GM12801 (cell line): ENCODE measurements around the gene GRB2.

ENCODE experiments used
- CTCF ChIP-seq: IDR thresholded peaks from one replicate; pipeline ENCODE4 v1.5.1; 2011; ENCODE audit warnings: control low read depth; ENCODE audit not compliant: insufficient read length; ENCODE audit errors: extremely low read depth

The GRB2 gene

DNA sequence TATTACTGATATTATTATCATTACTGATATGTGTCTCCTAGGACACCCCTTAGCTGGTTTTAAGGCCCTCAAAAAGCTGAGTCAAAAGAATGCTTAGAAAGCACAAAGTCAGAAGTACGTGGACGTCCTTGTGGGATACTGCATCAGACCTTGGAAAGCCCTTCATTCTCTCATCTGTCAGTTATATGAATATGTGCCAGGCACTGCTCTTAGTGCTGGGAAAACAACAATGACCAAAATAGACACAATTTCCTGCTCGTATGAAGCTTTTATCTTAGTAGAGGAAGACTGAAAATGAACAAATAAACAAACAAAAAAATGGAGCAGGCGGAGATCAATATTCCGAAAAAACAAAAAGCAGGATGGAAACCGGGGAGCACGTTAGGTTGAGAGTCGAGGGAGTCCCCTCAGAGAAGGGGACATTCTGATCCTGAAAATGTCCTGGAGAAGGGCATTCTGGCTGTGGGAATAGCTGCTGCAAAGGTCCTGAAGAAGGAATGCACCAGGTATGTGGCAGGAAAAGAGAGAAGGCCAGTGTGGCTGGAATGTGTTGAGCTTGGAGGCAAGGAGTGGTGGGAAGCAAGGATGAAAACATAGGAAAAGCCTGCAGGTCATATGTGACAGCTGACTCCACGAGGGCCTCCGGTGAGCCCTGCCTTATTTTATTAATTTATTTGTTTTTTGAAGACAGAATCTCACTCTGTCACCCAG lies 35.4 kb upstream of the GRB2 start:
- no peak for TF ChIP-seq CTCF

GRCh38 chr17:75439287-75439686 lies 33.8 kb upstream of the GRB2 start:
- no peak for TF ChIP-seq CTCF

GRCh38 chr17:75433218-75433783 lies 27.8 kb upstream of the GRB2 start:
- TF ChIP-seq CTCF, result no peak

- no peak for TF ChIP-seq CTCF
Observed at GRCh38 chr17:75430159-75430974, 24.9 kb upstream of the GRB2 start.

DNA sequence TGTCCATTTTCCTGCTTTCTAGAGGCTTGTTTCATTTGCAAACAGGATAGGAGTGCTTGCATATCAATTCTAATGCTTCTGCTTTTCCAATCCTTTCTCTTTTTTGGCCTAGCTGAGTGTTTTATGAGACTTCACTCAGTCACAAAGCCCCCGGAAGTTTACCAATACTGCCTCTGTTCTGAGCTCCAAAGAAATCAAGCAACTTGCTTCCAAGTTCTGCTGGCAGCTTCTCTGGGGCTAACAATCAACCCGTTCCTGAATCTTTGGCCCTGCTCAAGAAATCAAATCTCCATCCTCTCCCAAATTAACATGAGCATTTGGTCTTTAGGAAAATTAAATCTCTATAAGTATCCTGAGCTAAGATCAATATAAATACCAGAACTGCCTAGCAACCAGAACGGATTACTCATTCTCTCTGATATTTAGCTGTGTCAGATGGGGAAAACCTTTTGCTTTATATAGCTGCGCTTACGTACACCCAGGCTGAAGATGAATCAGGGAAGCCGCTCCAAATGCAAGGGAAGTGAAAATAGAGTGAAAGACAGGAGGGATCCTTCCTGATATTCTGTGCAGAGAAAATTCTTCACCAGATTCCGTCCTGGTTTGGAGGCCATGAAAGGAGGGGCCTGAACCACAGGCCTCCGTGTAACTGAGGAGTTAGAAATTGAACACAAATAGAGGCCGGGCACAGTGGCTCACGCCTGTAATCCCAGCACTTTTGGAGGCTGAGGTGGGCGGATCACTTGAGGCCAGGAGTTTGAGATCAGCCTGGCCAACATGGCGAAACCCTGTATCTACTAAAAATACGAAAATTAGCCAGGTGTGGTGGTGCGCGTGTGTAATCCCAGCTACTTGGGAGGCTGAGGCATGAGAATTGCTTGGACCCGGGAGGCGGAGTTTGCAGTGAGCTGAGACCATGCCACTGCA lies 23.3 kb upstream of the GRB2 start:
- TF ChIP-seq CTCF, result no peak

DNA sequence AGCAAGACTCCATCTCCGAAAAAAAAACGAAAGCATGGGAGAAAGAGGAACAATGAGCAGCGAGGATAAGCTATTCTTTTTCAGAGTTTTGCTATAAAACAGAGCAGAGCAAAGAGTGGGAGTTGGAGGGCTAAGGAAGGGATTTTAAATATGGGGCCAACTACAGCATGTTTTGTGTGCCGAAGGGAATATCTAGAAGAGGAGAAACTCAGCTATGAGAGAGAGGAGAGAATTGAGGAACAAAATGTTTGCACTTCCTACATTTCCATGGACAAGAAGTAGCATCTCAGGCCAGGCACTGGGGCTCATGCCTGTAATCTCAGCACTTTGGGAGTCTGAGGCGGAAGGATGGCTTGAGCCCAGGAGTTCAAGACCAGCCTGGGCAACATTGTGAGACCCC lies 13.1 kb upstream of the GRB2 start:
- TF ChIP-seq CTCF, result no peak
